ENCODE results near the gene EGLN3. TPM values are rescaled to one million over a fixed set of nuclear protein-coding genes. Genes with fewer than 3 reads are reported as not detected.
A peak's percentile ranks its signal among the peaks of the same experiment; 100 is the strongest.

The EGLN3 gene
- total and polyA plus RNA-seq, 2 of the 13 experiments (the other 11 are each of a cell fraction or from before 2014, with no cell fraction given): 0.18 to 27.3 TPM

DNA sequence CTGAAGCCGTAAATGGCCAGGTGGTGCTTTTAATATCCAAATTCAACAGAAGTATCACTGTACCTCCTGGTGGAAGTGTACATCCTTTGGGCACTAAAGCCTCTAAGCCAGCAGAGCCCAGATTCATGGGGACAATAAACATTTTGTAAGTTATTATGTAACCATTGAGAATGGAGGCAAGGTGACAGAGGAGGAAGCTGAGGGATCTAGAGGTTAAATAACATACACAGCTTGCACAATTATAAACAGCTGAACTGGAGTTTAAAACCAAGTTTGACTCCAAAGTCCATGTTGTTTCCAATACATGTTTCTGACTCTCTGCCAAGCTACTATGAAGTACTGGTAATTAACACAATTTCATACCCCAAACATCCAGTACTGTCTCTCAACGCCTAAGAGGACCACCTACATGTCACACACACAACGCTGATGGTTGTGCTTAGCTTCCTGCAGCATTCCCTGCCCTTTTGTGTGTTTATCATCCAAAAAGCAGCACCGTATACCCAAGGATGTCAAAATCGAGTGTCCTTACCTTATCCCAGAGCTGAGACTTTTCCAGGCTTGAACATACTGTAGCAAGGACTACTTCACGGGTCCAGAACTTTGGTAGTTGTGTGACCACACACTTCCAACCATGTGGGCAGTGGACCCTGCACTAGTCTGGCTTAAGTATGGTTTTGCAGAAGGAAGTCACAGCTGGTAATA is 41.3 kb downstream of the EGLN3 start (continued):
- TF ChIP-seq CEBPZ (IDR thresholded peaks at IDR 0.05; ENCODE audit: low read length) (no peak), AHR (CRISPR knock-in tag; IDR thresholded peaks at IDR 0.05) (no peak), MED13 (CRISPR knock-in tag; IDR thresholded peaks at IDR 0.05) (no peak), SP4 (CRISPR knock-in tag; IDR thresholded peaks at IDR 0.05) (no peak), PAF1 (CRISPR knock-in tag; IDR thresholded peaks at IDR 0.05) (no peak), MXD3 (CRISPR knock-in tag; IDR thresholded peaks at IDR 0.05) (no peak), NCOA2 (CRISPR knock-in tag; IDR thresholded peaks at IDR 0.05) (peak; percentile 86), REST (IDR thresholded peaks at IDR 0.05; ENCODE audit: borderline replicate concordance in 1 of 2, low read depth in 1 of 2, low read length in 2 of 2) (peak in 1 of 2 experiments; percentile 69; a peak in 1 of 4 replicates), ZKSCAN8 (CRISPR knock-in tag; IDR thresholded peaks at IDR 0.05; ENCODE audit: borderline replicate concordance) (peak; percentile 97; the same call in 1 of the 2 replicates), HOXA7 (CRISPR knock-in tag; IDR thresholded peaks at IDR 0.05) (no peak), ATM (IDR thresholded peaks at IDR 0.05; ENCODE audit: borderline replicate concordance) (peak; percentile 83; the same call in 1 of the 2 replicates), TOE1 (CRISPR knock-in tag; IDR thresholded peaks at IDR 0.05) (no peak), ZBTB20 (CRISPR knock-in tag; IDR thresholded peaks at IDR 0.05; ENCODE audit: borderline replicate concordance, low read depth) (peak; percentile 92; the same call in 1 of the 2 replicates), ZNF253 (CRISPR knock-in tag; IDR thresholded peaks at IDR 0.05; ENCODE audit: borderline replicate concordance) (no peak), NR3C1 (CRISPR knock-in tag; IDR thresholded peaks at IDR 0.05) (no peak), SMARCE1 (IDR thresholded peaks at IDR 0.05; ENCODE audit: borderline replicate concordance) (no peak), PCBP2 (optimal IDR thresholded peaks at IDR 0.05; ENCODE audit: low read depth, low read length, poor library complexity, severe bottlenecking) (no peak), SRY (CRISPR knock-in tag; IDR thresholded peaks at IDR 0.05) (no peak)
- TF ChIP-seq, protein P1, sequence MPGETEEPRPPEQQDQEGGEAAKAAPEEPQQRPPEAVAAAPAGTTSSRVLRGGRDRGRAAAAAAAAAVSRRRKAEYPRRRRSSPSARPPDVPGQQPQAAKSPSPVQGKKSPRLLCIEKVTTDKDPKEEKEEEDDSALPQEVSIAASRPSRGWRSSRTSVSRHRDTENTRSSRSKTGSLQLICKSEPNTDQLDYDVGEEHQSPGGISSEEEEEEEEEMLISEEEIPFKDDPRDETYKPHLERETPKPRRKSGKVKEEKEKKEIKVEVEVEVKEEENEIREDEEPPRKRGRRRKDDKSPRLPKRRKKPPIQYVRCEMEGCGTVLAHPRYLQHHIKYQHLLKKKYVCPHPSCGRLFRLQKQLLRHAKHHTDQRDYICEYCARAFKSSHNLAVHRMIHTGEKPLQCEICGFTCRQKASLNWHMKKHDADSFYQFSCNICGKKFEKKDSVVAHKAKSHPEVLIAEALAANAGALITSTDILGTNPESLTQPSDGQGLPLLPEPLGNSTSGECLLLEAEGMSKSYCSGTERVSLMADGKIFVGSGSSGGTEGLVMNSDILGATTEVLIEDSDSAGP (CRISPR knock-in tag; IDR thresholded peaks at IDR 0.05; ENCODE audit: borderline replicate concordance): no peak
- TF ChIP-seq, protein P2, sequence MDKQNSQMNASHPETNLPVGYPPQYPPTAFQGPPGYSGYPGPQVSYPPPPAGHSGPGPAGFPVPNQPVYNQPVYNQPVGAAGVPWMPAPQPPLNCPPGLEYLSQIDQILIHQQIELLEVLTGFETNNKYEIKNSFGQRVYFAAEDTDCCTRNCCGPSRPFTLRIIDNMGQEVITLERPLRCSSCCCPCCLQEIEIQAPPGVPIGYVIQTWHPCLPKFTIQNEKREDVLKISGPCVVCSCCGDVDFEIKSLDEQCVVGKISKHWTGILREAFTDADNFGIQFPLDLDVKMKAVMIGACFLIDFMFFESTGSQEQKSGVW (CRISPR knock-in tag; IDR thresholded peaks at IDR 0.05; ENCODE audit: borderline replicate concordance): no peak
